HG02759 (cell line): Measurements from ENCODE around the gene SEC11A.
"Not testable (repeated sequence)": the region's sequence is repeated elsewhere in the genome, so short reads cannot be mapped to it uniquely, and the experiment has no call there.

Source experiments
- ATAC-seq: cut with Tn5 transposase; IDR thresholded peaks from one replicate; pipeline ENCODE4 v1.9.1; 2021; ENCODE audit warnings: mild to moderate bottlenecking, moderate library complexity; ENCODE audit not compliant: unreplicated experiment

Gene SEC11A

GRCh38 chr15:84716036-84716732 is at the start of gene SEC11A:
Gene SEC11A (minus strand): TSS chr15:84716139. CDS start chr15:84716075, 64 bp downstream.
- peak; percentile 95 for ATAC-seq

- no peak for ATAC-seq
These were observed 49.7 kb upstream of the SEC11A start for GRCh38 chr15:84765675-84766074.

- ATAC-seq: no peak
These were observed 49.0 kb upstream of the SEC11A start for GRCh38 chr15:84764989-84765388.

- ATAC-seq: no peak
These were observed 48.6 kb upstream of the SEC11A start for GRCh38 chr15:84764585-84764984.

- no peak for ATAC-seq
These were observed 47.1 kb upstream of the SEC11A start for GRCh38 chr15:84762840-84763572.

- no peak for ATAC-seq
These were observed 45.7 kb upstream of the SEC11A start for GRCh38 chr15:84761607-84762131.

GRCh38 chr15:84760219-84760618 is 44.3 kb upstream of the SEC11A start:
- ATAC-seq: no peak

GRCh38 chr15:84759018-84759417 is 43.1 kb upstream of the SEC11A start:
- ATAC-seq: no peak

- ATAC-seq: no peak
These were observed 40.0 kb upstream of the SEC11A start for GRCh38 chr15:84755736-84756527.

GRCh38 chr15:84754889-84755288 is 39.0 kb upstream of the SEC11A start:
- ATAC-seq: not testable (repeated sequence)

- no peak for ATAC-seq
These were observed 36.8 kb upstream of the SEC11A start for GRCh38 chr15:84752700-84753099.

GRCh38 chr15:84752195-84752594 is 36.3 kb upstream of the SEC11A start:
- ATAC-seq: no peak

- not testable (repeated sequence) for ATAC-seq
These were observed 35.8 kb upstream of the SEC11A start for GRCh38 chr15:84751721-84752120.

GRCh38 chr15:84750583-84751092 is 34.7 kb upstream of the SEC11A start:
- ATAC-seq: peak; percentile 24

GRCh38 chr15:84749111-84749991 is 33.4 kb upstream of the SEC11A start:
- ATAC-seq: no peak

- ATAC-seq: peak; percentile 60
These were observed 32.6 kb upstream of the SEC11A start, which contains the start of gene ZNF592 for GRCh38 chr15:84748274-84749110. Gene ZNF592 (plus strand): TSS chr15:84748592. CDS start chr15:84782676, 34,084 bp downstream.

- ATAC-seq: peak; percentile 54
These were observed 31.7 kb upstream of the SEC11A start for GRCh38 chr15:84747416-84748273.

GRCh38 chr15:84741121-84741520 is 25.2 kb upstream of the SEC11A start:
- no peak for ATAC-seq
